22Rv1 (cell line): Measurements from ENCODE around the gene ACCS.
A peak's percentile ranks its signal among the peaks of the same experiment; 100 is the strongest.

ENCODE experiments used
- ZFX ChIP-seq: fragments of 450-650 bp; IDR thresholded peaks from 2 replicates; pipeline ENCODE4 v1.6.1; 2017; ENCODE audit warnings: antibody characterized with exemption, borderline replicate concordance
- TF ChIP-seq, protein P1 (sequence below): fragments of 450-650 bp; IDR thresholded peaks from 2 replicates; pipeline ENCODE4 v1.5.1; 2017; ENCODE audit warnings: mild to moderate bottlenecking

DNA sequence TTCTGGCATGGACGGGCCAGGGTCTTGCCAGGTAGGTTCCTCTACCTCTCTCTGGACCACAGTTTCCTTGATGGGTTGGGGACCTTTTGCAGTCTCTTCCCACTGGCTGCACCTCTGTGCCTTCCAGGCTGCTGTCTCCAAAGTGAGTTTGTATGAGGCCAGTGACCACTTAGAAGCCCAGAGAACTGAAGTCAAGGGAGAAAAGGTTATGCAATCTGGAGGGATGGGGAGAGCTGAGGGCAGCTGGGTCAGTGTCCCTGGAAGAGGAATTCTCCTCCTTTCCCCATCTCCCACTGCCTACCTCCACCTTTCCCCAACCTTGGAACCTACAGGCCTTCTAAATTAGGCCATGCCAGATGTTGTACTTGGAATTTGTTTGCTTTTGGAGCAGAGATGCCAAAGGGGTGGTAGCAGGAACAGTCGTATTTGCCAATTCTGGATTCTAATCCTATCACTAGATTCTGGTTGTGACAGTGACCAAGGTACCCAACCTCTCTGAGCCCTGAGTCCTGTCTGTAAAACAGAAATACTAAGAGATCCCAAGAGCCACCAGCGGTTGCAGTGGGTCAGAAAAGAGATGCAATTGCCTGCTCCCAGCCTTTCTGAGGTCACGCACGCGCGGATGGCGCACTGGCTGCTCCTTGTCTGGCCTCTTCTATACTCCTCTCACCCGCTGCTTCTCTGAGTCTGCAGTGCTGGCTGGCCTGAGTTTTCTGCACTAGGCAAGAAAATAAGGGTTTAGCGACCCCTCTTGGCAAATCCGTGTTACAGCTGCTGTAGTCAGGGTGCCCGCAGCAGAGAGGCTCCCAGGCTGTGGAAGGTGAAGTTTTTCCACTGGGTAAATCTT, 29.0 kb upstream of the ACCS start:
- TF ChIP-seq, protein P1, sequence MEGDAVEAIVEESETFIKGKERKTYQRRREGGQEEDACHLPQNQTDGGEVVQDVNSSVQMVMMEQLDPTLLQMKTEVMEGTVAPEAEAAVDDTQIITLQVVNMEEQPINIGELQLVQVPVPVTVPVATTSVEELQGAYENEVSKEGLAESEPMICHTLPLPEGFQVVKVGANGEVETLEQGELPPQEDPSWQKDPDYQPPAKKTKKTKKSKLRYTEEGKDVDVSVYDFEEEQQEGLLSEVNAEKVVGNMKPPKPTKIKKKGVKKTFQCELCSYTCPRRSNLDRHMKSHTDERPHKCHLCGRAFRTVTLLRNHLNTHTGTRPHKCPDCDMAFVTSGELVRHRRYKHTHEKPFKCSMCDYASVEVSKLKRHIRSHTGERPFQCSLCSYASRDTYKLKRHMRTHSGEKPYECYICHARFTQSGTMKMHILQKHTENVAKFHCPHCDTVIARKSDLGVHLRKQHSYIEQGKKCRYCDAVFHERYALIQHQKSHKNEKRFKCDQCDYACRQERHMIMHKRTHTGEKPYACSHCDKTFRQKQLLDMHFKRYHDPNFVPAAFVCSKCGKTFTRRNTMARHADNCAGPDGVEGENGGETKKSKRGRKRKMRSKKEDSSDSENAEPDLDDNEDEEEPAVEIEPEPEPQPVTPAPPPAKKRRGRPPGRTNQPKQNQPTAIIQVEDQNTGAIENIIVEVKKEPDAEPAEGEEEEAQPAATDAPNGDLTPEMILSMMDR, result peak; percentile 73
- no peak for TF ChIP-seq ZFX
